Measurements from ENCODE around the gene CCNF.

CCNF gene

GRCh38 chr16:2471016-2471652 is 41.9 kb downstream of the CCNF start, which contains the start of gene NTN3 (continued):
- peak; percentile 49 for TF ChIP-seq ZIC2 (tag by site-specific recombination; IDR thresholded peaks at IDR 0.05)
- peak; percentile 88 for TF ChIP-seq ZBTB20 (tag by site-specific recombination; IDR thresholded peaks at IDR 0.05)
- TF ChIP-seq ZNF18 (tag by site-specific recombination; IDR thresholded peaks at IDR 0.05) = no peak
- peak; percentile 34; the same call in 1 of the 2 replicates for TF ChIP-seq KLF17 (tag by site-specific recombination; IDR thresholded peaks at IDR 0.05)
- no peak for TF ChIP-seq ZNF24 (tag by site-specific recombination; IDR thresholded peaks at IDR 0.05)
- no peak for TF ChIP-seq ZNF843 (tag by site-specific recombination; IDR thresholded peaks at IDR 0.05)
- TF ChIP-seq ZNF132 (tag by site-specific recombination; IDR thresholded peaks at IDR 0.05; ENCODE audit: borderline replicate concordance) = no peak
- TF ChIP-seq YY1 (tag by site-specific recombination; IDR thresholded peaks at IDR 0.05) = no peak
- no peak for TF ChIP-seq KLF7 (tag by site-specific recombination; IDR thresholded peaks at IDR 0.05; ENCODE audit: borderline replicate concordance)
- TF ChIP-seq MYNN (tag by site-specific recombination; IDR thresholded peaks at IDR 0.05; ENCODE audit: borderline replicate concordance) = no peak
- TF ChIP-seq ZNF146 (tag by site-specific recombination; IDR thresholded peaks at IDR 0.05) = no peak
- peak; percentile 40; the same call in 1 of the 2 replicates for TF ChIP-seq ZSCAN30 (tag by site-specific recombination; IDR thresholded peaks at IDR 0.05)
- TF ChIP-seq OSR2 (tag by site-specific recombination; IDR thresholded peaks at IDR 0.05) = peak; percentile 61; the same call in 1 of the 2 replicates
- TF ChIP-seq SCRT2 (tag by site-specific recombination; IDR thresholded peaks at IDR 0.05) = 0 out of 2 replicates have a peak, but pooled peaks have one; percentile 8
- no peak for TF ChIP-seq KLF16 (tag by site-specific recombination; IDR thresholded peaks at IDR 0.05)
- no peak for TF ChIP-seq ZNF416 (tag by site-specific recombination; IDR thresholded peaks at IDR 0.05)
- TF ChIP-seq ZNF510 (tag by site-specific recombination; IDR thresholded peaks at IDR 0.05; ENCODE audit: insufficient replicate concordance) = no peak
- TF ChIP-seq, protein P1, sequence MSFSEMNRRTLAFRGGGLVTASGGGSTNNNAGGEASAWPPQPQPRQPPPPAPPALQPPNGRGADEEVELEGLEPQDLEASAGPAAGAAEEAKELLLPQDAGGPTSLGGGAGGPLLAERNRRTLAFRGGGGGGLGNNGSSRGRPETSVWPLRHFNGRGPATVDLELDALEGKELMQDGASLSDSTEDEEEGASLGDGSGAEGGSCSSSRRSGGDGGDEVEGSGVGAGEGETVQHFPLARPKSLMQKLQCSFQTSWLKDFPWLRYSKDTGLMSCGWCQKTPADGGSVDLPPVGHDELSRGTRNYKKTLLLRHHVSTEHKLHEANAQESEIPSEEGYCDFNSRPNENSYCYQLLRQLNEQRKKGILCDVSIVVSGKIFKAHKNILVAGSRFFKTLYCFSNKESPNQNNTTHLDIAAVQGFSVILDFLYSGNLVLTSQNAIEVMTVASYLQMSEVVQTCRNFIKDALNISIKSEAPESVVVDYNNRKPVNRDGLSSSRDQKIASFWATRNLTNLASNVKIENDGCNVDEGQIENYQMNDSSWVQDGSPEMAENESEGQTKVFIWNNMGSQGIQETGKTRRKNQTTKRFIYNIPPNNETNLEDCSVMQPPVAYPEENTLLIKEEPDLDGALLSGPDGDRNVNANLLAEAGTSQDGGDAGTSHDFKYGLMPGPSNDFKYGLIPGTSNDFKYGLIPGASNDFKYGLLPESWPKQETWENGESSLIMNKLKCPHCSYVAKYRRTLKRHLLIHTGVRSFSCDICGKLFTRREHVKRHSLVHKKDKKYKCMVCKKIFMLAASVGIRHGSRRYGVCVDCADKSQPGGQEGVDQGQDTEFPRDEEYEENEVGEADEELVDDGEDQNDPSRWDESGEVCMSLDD (tag by site-specific recombination; IDR thresholded peaks at IDR 0.05) = no peak
- TF ChIP-seq ZNF239 (tag by site-specific recombination; IDR thresholded peaks at IDR 0.05) = no peak
- no peak for TF ChIP-seq ZNF548 (tag by site-specific recombination; IDR thresholded peaks at IDR 0.05)
- no peak for TF ChIP-seq ZNF704 (tag by site-specific recombination; IDR thresholded peaks at IDR 0.05)
- peak; percentile 60 for TF ChIP-seq SP2 (tag by site-specific recombination; IDR thresholded peaks at IDR 0.05)
- TF ChIP-seq KLF10 (tag by site-specific recombination; IDR thresholded peaks at IDR 0.05) = 0 out of 2 replicates have a peak, but pooled peaks have one; percentile 45
- no peak for TF ChIP-seq ZNF747 (tag by site-specific recombination; IDR thresholded peaks at IDR 0.05)
- no peak for TF ChIP-seq ZNF426 (tag by site-specific recombination; IDR thresholded peaks at IDR 0.05)
- no peak for TF ChIP-seq GLI4 (tag by site-specific recombination; IDR thresholded peaks at IDR 0.05)
- no peak for TF ChIP-seq ZNF776 (tag by site-specific recombination; IDR thresholded peaks at IDR 0.05; ENCODE audit: borderline replicate concordance)
- TF ChIP-seq ZNF16 (tag by site-specific recombination; IDR thresholded peaks at IDR 0.05; ENCODE audit: low read depth) = no peak
- TF ChIP-seq ZNF544 (tag by site-specific recombination; IDR thresholded peaks at IDR 0.05) = no peak
- TF ChIP-seq ZNF248 (tag by site-specific recombination; IDR thresholded peaks at IDR 0.05) = no peak
- TF ChIP-seq PBX3 (CRISPR knock-in tag; IDR thresholded peaks at IDR 0.05) = 0 out of 2 replicates have a peak, but pooled peaks have one; percentile 20
- no peak for TF ChIP-seq ELK4 (IDR thresholded peaks at IDR 0.05; ENCODE audit: borderline replicate concordance, low read depth, low read length)
- TF ChIP-seq ZBTB1 (tag by site-specific recombination; IDR thresholded peaks at IDR 0.05) = no peak

Data from HEK293 (cell line).